Smooth muscle cell of the umbilical artery (primary cell): ENCODE data around the gene MAP7D2. TPM values are rescaled to one million over a fixed set of nuclear protein-coding genes. Genes with fewer than 3 reads are reported as not detected.

ENCODE experiments used
- total RNA-seq: library from RNA; depleted of rRNA; stranded (reverse); fragments of >200 nt; gene quantifications from 2 replicates; pipeline ENCODE4 v1.2.3, GENCODE V29; 2014

Gene MAP7D2
- under 0.01 and 0.05 TPM in 2 replicates for total RNA-seq

GRCh38 chrX:20116577-20117240, at the start of gene MAP7D2:
TSS of gene MAP7D2 (minus strand) at chrX:20116907. CDS start at chrX:20116879, 28 bp downstream.

GRCh38 chrX:20141281-20142220, 24.8 kb upstream of the MAP7D2 start, which contains the start of gene EIF1AX:
TSS of gene EIF1AX (minus strand) at chrX:20141838. CDS start at chrX:20141640, 198 bp downstream.

GRCh38 chrX:19990556-19991349, 126.0 kb downstream of the MAP7D2 start, which contains the start of gene BCLAF3:
TSS of gene BCLAF3 (minus strand) at chrX:19991061. CDS start at chrX:19970264, 20,797 bp downstream.

Other genes starting within 250 kb of the MAP7D2 start
- 25.8 and 38.7 TPM in 2 replicates for gene SH3KBP1, start 229.3 kb downstream of the MAP7D2 start, total RNA-seq
- gene BCLAF3, start 125.8 kb downstream of the MAP7D2 start, total RNA-seq, result 6.8 and 10.1 TPM in 2 replicates
- gene EIF1AX, start 24.9 kb upstream of the MAP7D2 start, total RNA-seq, result 32.4 and 35.1 TPM in 2 replicates
- gene RPS6KA3, start 150.0 kb upstream of the MAP7D2 start, total RNA-seq, result 60.3 and 92.4 TPM in 2 replicates